ENCODE measurements around the gene C1orf35.

Gene C1orf35

GRCh38 chr1:228094432-228095016, 8.6 kb downstream of the C1orf35 start:
- no peak for DNase-seq (ENCODE audit: low read depth, low spot score)

DNA sequence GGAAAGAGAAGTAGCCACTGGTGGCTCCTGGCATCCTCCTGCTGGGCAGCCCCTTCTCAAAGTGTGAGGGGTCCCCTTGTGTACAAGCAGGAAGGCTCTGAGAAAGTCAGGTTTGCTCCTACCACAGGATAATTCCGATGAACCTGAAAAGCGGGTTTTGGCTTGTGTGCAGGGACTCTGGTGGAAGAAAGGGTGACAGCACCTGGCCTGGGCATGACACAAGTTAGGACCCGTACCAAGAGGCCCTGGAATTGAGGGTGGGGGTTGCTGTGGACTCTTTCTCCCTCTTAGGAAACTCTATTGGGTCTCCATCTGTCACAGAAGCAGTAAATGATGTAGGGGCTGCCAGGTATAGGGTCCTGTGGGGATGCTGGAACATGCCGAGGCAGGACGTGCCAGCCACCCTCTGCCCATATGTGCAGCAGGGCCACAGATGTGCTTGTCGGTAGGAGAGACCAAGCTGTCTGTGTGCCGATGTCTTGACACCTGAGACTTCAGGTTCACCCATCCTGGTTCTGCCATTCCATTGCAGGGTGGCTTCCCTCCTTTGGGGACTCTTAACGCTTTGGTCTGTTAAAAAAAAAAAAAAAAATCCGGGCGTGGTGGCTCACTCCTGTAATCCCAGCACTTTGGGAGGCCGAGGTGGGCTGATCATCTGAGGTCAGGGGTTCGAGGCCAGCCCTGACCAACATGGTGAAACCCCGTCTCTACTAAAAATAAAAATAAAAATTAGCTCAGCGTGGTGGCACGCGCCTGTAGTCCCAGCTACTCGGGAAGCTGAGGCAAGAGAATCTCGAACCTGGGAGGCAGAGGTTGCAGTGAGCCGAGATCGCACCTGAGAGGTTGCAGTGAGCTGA, 9.8 kb downstream of the C1orf35 start:
- DNase-seq (ENCODE audit: low read depth, low spot score): no peak

DNA sequence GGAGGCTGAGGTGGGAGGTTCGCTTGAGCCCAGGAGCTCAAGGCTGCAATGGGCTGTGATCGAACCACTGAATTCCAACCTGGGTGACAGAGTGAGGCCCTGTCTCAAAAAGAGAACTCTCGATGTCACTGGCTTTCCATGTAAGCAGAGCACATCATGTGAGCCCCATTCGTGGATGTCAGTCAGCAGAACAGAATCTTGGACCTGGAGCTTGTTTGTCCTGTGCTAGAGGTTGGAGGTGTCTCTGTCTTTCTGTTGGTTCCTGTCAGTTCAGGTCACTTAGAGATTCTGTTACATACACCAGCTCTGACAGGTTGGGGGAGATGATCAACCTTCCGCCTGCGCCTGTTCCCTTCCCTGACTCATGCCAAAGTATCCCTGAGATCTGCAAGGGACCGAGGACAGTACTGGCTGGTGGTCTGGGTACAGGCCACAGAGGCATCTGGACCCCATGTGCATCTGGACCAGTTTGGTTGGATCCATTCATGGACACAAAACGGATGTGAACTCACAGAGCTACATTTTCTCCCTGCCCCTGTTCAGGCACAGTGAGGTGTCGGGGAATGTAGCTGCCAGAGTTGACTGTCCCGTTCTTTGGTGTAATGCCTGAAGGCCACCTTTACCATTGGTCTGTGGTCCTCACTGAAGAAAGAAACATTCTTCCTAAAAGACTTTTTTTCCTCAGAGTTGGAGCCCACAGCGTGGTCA, 10.6 kb downstream of the C1orf35 start:
- DNase-seq (ENCODE audit: low read depth, low spot score): no peak

GRCh38 chr1:228091084-228091483, 12.0 kb downstream of the C1orf35 start:
- no peak for DNase-seq (ENCODE audit: low read depth, low spot score)

- no peak for DNase-seq (ENCODE audit: low read depth, low spot score)
Observed at GRCh38 chr1:228090613-228091081, 12.5 kb downstream of the C1orf35 start.

DNA sequence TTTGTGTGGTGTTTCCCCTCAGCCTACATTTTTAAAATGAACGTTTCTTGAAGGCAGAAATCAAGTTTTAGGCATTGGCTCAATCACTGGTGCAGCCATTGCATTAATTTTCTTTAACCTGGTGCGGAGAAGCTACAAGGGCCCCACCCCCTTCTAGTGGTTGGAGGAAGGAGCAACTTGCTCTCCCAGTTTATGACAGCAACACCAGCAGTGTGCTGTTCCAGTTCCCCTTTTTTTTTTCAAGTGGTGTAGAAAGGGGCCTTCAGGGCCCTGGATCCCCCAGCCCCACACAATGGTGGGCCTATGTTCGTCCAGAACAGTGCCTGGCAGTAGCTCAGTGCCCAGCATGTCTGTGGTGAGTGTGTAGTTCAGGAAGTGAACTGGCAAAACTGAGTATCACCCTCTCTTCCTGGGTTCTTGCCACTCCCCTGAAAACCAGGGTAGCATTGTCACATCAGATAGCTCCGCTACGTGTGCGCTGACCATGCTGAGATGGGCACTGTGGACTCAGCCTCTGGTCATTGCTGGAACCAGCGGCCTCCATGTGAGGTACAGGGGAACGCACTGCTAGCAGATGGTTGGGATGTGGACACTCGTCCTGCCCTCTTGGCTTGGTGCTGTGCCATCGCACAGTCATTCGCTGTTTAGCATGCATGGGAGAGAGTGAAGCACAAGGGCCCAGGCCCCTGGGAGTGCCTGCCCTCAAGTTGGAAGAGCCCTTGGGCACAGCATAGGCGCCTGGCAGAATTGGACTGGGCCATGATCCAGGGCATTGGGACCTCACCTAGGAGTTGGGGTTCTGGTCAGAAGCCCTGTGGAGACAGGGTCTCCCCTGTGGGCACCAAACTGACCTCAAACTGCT, 13.4 kb downstream of the C1orf35 start:
- DNase-seq (ENCODE audit: low read depth, low spot score): no peak

GRCh38 chr1:228088586-228089498, 14.3 kb downstream of the C1orf35 start:
- DNase-seq (ENCODE audit: low read depth, low spot score): no peak

GRCh38 chr1:228087771-228088251, 15.3 kb downstream of the C1orf35 start:
- no peak for DNase-seq (ENCODE audit: low read depth, low spot score)

- no peak for DNase-seq (ENCODE audit: low read depth, low spot score)
Observed at GRCh38 chr1:228085287-228085951, 17.7 kb downstream of the C1orf35 start.

DNA sequence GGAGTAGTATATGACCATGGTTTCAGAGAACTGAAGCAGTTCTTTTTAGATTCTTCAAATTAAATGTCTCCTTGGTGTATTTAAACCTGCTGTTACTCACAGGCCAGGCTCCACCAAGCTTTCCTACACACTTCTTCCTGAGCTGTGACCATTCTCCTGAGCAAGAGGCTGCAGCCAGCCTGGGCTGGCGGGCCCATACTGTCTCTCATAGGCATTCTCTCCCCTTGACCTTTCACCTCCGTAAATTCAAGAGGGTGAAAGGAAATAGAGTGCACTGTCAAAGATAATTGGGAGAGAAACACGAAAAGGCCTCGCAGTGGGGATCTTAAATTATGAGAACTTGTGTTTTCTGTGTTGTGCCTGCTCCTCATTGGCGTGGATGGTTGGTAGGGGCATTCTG, 18.3 kb downstream of the C1orf35 start:
- DNase-seq (ENCODE audit: low read depth, low spot score): no peak

GRCh38 chr1:228084325-228084724, 18.8 kb downstream of the C1orf35 start:
- DNase-seq (ENCODE audit: low read depth, low spot score): no peak

DNA sequence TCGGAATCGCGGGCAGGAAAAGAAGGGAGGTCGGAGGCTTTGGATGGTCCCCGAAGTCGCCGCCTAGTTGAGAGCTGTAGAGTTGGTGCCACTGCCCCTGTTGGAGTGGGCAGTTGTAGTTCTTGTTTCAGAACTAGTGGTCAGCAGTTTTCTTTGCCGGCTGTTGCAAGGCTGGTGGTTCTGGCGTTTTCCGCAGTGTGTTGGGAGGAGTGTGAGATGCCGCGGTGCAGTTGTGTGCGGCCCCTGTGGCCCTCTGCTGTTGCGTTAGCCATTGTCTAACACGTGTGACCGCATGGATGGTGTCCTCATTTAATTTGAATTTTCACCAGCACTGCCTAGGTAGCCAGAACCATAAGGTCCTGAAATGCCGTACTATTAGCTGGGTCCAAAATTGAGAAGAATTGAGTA, 19.2 kb downstream of the C1orf35 start:
- DNase-seq (ENCODE audit: low read depth, low spot score): no peak

DNA sequence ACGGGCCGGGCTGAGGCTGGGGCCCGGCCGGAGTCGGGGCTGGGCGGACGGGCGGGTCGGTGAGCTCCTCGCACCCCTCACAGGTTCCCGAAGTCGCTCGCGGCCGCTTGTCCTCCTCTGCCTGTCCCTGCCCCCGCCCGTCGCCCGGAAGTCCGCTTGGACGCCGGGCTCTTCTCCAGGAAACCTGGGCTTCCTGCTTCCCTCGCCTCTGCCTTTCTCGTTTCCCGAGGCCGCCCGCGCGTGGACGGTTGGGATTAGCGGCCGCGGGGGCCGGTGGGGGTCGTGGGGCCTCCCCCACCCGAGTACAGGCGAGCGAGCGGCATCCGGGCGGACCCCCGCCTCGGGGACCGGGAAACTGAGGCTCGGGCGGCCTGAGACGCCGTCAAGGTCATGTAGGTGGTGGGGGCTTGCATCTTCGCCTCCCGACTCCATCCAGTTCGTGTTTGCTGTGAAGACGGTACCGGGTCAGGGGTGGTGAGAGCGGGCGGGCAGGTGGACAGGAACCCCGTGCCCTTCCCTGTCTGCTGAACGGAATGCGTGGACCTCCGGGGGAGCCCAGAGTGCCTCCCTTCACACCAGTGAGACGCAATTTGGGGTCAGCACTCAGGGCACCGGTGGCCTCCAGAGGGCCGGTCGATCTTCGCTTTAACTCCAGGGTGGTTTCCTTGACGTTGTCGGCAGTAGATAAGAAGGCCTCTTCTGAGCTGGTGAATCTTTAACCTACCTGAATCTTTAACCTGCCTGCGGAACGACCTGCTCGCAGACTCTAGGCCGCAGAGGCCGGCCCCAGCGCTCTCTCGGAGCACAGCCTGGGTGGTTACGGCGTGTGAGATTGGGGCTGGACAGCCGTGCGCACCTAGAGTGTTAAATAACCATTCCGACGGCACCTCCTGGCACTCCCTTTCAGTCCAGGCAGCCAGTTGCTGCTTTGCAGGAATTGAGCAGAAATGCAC, 19.9 kb downstream of the C1orf35 start:
- no peak for DNase-seq (ENCODE audit: low read depth, low spot score)

GRCh38 chr1:228082214-228082917, 20.8 kb downstream of the C1orf35 start, which contains the start of gene ARF1:
TSS of gene ARF1 (plus strand) at chr1:228082708. CDS start at chr1:228097115, 14,407 bp downstream.
- peak; percentile 75 for DNase-seq (ENCODE audit: low read depth, low spot score)

DNA sequence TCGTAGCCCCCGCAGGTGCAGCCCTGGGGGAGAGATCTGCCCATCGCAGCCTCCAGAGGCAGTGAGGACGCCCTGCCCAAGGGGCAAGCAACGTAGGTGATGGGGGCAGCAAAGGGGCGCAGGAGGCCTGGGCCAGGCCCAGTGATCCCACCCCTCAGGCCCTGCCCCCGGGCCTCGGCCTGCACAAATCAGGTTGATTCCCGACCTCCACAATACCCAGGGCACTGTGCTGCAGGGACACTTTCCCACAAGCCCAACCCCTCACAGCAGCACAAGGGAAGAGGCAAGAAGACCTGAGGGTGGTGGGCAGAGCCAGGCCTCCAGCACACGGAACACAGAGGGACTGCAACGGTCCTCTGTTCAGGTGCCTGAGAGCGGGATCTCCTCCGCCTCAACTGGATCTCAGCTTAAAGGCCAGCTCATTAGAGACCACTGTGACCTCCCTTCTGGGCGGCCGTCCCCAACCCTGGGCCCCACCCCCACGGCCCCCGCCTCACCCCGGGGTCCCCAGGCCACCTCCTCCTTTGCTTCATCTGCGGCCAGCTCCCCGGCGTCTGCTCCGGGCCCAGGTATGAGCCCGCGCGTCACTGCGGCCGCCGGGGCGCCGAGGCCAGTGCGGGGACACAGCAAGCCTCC, 21.4 kb downstream of the C1orf35 start:
- no peak for DNase-seq (ENCODE audit: low read depth, low spot score)

GRCh38 chr1:228081144-228081543, 22.0 kb downstream of the C1orf35 start:
- no peak for DNase-seq (ENCODE audit: low read depth, low spot score)

GRCh38 chr1:228079601-228080263, 23.4 kb downstream of the C1orf35 start:
- no peak for DNase-seq (ENCODE audit: low read depth, low spot score)

Data from activated naive CD8-positive, alpha-beta T cell treated with anti-CD3 and anti-CD28 coated beads, Interleukin-2, amount 50 U/mL, for 16 hours (primary cell).